HG03457 (cell line): ENCODE data around the gene SEZ6.

Source experiments
- ATAC-seq: cut with Tn5 transposase; IDR thresholded peaks from one replicate; pipeline ENCODE4 v1.9.1; 2021; ENCODE audit warnings: moderate number of reproducible peaks; ENCODE audit not compliant: unreplicated experiment

Gene SEZ6

DNA sequence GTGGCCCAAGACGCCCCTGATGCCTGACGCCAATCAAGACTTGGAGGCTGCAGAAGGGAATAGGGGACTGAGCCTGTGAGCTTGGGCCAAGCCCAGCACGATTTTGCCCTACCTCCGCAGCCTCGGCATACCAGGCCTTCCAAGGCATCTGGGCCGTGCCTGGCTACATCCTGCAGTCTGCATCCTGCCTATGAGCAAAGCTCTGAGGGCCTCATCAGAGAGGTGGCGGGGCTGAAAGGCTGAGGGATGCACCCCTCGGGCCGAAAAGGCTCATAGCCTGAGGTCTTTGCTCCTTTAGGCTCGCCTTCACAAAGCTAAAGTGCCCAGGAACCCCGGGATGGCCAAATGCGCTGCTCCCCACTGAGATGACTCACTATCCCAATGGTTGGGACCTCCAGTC lies 2.5 kb downstream of the SEZ6 start:
- ATAC-seq = no peak

DNA sequence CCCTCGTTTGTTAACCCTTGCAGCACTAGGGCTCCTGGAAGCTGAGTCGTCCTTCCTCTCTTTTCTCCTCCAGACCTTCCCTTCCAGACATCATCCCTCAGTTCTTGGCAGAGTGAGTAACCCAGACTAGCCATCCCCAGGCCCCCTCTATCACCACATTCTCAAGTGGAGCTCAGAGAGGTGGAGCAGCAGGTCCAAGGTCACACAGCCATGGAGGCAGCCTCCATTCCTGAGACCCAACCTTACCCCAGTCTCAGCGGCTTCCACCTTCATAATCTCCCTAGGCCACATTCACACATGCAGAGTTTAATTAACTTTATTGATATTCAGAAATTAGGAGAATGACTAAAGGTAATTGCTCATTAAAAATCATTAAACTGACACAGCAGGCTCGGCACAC lies 3.0 kb downstream of the SEZ6 start:
- no peak for ATAC-seq

DNA sequence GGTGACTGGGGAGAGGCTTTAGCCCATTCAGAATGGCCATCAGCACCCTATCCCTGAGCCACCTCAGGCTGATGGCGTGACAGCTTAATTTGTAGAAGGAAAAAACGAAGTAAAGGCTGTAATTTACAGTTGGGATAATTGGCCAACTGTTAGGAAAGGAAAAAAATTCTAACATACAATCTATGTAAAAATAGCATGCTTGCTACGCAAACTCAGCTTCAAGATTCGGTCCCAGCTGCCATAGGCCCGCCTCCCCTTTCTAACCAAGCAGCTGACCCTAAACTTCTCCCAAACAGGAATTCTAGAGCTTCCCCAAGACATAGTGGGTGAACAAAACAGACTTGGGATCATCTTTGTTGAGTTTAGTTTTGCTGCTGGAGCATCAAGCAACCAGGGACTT lies 4.9 kb downstream of the SEZ6 start:
- no peak for ATAC-seq

DNA sequence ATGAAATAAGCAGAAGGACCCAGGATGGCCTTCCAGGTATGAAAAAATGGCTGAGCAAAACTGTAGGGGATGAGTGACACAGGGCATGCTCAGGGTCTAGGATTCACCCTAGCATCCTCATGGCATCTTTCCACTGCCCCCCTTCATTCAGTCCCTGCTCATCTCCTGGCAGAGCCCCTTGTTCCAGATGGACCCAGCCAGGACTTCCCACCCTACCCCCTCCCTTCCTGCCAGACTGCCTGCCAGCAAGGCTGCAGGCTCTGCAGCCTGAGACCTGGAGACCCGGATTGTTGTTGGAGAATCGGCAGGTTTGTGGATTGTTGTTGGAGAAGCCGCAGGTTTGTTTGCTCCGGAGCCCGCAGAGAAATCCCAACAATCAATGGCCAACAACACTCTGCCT lies 6.6 kb downstream of the SEZ6 start:
- no peak for ATAC-seq

DNA sequence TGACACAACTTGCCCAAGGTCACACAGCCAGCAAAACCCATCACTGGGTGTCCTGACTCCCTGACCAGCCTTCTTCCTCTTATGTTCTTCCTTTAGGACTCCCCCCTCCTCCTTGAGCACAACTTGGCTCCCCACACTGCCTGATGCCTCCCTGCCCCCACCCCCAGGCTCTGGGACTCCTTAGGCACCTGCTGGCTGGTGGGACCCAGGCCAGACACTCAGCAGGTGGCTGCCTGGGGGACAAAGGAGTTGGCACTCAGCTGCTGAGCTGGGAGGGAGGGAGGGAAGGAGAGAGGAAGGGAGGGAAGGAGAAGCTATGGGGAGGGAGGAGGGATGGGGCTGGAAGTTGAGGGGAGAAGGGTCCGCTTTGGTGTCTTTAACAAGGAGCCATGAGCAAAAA lies 8.0 kb downstream of the SEZ6 start:
- ATAC-seq = no peak

DNA sequence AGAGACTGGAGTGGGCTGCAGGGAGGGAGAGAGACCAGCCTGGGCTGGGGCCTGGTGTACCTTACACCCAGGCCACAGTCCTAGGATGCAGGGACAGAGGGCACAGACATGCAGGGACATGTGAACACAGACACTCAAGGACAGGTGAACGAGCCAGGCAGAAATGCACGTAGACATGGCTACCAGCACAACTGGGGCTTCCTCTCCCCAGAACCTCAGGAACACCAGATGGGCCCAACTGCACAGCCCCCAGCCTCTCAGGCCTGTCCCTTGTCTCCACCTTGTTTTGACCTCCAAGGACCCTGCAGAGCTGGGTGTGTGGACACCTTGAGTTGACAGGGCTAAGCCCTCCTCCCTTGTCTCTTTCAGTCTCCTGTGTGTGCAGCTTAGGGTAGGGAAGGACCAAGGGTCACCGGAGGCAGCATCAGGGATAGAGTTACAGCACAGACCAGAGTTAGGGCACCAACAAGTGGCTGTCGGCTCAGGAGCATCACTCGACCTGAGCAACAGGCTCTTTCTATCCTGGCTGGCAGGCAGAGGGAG lies 9.2 kb downstream of the SEZ6 start:
- ATAC-seq = no peak

DNA sequence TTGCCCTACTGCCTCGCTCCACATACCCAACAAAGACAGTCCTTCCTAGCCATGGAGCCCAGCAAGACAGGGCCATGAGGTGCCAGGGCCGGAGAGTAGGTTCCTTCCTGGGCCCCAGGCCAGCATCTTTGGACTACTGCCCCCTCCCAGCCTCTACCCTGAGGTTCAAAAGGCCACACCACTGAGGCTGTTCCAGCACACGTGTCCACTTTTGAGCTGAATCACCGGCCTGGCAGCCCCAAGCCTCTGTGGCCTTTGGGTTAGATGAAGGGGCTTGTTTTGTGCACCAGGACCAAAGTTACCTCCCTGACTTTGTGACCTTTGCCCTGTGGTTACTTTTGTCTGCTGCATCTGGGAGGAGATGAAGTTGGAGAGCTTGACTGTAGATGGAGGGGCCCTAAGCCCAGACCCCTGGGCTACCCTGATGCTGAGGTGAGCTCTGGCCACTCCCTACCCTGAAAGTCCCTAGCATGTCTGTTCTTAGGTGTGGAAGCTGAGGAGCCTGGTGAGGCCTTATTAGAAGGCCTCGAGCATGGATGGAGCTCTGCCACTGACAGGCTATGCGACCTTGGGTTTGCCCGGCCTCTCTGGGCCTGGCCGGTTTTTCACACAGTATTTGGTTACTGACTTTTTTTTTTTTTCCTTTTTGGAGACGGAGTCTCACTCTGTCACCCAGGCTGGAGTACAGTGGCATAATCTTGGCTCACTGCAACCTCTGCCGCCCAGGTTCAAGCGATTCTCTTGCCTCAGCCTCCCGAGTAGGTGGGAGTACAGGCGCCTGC lies 12.0 kb downstream of the SEZ6 start:
- ATAC-seq = no peak

DNA sequence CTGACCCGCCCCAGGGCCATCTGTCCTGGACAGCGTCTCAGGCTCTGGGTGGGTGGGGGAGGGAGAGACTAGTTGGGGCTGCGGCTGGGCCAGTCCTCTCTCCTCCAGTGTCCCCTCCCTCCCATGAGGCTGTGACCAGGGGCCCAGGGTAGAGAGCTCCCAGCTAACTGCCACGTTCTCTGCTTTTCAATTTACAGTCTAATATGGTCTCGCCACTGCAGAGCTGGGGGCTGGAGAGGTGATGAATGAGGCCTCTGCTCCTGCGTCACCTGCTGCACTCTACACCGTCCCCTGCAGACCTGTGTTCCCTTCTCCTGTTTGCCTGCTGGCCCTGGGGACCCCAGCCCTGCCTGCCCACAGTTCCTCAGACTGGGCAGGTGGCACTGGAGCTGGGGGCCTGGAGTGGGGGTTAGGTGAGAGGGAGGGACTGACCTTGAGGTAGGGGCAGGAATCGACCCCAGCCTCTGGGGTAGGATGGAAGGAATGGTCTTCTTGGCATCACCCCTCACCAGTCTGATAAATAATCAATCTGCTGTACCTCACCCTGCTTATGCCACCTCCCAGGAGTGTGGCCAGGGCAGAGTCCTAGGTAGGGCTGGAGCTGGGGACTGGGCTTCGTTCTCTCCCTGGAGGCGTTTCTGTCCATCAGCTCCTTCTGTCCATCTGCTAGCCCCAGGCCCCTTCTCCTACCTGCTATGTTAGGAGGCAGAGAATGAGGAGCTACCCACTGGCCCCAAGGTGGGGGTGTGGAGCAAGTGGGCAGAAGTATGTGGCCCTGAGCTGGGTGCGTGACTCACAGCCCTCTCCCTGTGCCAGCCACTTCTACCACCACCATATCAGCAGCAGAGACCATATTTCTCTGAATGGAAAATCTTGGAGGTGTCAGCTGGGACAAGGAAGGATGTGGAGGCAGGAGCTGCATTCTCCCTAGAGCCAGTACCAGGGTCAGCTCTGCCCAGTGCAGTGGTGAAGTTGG lies 12.9 kb downstream of the SEZ6 start:
- ATAC-seq = no peak

DNA sequence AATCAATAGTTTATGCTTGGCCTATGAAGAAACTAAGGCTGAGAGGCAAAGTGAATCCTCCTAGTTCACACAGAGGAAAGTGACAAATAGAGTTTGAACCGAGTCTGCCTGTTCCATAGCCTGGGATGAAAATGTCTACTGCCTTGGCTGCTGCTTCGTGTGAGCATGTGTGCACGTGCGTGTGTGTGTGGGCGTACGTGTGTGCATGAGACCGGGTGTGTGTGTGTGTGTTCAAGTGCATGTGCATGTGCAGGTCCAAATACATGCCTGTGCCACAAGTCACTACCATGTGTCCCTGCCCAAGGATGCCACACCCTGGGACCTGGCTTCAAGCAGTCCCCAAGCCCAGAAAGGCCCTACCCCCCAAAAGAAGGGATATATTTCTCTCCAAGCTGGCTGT lies 13.6 kb downstream of the SEZ6 start:
- no peak for ATAC-seq

DNA sequence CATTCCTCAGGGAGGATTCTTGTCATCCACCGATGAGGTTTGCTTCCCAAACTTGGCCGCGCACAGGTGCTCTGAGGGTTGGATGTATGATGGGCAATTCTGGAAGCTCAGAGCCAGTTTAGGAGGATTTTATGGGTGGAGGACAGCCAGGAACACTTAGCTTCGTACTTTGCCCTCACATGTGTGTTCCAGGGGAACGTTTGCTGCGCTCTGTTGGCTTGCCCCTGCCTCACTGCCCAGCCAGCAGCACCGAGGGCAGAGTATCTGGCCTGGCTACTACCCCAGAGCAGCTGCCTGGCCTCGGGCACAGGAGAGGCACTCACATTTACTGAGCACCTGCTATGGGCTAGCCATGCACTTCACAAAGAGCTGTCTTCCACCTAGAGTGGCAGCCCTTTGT lies 14.1 kb downstream of the SEZ6 start:
- ATAC-seq = no peak

DNA sequence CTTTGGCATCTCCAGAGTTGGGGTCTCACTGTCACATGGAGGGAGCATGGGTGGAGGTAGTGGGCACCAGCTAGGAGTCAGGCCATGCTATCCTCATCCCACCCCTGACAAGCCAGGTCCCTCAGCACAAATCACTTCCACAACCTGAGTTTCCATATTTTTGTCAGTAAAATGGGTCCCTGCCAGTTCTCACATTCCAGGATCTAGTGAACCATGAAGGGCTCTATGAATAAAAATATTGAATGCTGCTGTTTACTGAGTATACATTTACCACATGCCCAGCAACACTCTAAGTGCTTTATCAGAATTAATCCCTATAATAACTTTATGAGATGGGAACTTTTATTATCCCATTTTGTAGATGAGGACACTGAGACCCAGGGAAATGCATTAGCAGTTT lies 16.8 kb downstream of the SEZ6 start:
- no peak for ATAC-seq

DNA sequence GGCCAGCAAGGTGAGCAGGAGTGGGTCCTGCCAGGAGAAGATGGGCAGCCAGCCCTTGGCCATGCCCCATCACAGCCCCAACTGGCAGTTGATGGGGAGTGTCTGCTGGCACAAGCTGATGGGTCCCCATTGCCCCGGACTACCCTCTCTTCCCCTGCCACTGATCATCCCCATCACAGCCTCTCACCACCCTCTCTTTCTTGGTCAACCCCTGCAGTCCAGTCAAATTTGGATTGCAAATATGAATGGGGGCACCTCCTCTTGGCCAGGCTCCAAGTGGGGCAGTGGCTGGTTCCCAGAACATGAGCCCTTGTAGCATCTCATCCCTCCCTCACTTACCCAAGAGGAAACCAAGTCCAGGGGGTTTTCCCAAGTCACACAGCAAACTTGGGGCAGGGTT lies 17.4 kb downstream of the SEZ6 start:
- no peak for ATAC-seq

DNA sequence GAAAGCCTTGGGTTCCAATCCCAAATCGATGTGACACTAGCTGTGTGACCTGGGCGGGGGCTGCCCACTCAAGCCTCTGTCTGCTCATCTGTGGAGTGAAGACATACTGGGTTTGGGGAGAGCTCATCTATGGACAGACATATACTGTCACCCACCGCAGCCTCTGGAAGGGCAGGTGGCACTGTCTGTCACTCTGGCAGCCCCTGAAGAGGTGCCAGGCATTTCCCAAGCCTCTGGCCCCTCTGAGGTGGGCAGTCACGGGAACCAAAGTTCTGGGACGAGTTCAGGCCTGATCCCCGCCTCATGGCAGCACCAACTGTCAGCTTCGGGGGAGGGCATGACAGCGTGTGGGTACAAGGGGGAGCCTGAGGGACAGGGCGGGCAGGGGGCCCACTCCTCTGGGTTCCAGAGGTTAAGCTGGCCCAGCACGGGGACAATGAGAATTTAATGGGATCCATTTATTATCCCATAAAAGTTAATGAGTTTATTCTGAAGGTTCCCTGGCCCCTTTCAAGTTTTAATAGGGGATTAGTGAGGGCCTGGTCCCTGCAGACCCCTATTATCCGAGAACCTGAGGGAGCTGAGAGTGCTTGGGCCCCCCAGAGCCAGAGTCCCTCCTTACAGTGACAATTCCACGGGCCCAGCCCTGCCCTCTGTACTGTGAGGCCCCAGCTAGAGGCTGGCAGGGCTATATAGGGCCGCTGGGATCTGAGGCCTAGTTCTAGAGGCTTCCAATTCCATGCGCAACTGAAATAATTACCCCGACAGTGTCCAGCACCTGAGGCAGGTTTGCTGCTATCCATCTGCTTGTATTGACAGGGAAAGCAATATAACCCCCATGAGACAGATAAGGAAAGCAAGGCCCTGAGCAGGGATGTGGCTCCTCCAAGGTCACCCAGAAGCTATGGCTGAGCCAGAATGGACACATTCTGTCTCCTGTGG lies 18.8 kb downstream of the SEZ6 start:
- ATAC-seq = no peak

DNA sequence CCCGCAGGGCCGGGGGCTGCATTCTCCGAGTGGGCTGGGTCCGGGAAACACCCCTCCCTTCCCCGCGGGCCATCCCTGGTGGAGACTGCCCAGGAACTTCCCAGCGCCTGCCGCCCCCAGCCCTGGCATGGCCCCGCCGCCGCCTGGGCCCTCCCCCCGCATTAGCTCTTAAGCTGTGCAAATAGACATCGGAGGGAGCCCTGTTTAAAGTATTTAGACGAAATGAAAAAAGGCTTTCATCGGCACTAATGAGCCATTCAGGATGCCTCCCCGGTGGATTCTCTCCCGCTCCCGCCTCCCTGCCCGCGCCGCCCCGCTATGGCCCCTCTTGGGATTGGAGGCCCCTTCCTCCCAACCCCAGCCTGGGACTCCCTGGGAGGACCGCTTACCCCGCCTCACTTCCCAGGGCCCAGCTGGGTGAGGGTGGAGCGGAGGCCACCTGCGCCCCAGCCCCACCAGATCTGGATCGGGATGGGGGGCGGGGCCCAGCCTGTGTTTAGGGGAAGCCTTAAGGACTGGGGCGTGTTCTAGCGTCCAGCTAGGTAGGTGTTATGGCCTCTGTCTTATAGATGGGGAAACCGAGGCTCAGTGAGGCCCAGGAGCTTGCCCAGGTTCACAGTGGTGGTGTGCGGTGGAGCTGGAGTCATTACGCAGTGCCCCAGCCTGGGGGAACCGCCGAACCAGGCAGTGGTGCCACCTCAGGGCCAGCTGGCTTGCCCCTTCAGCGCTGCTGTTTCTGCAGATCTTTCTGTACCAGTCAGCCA lies 19.7 kb downstream of the SEZ6 start:
- no peak for ATAC-seq

DNA sequence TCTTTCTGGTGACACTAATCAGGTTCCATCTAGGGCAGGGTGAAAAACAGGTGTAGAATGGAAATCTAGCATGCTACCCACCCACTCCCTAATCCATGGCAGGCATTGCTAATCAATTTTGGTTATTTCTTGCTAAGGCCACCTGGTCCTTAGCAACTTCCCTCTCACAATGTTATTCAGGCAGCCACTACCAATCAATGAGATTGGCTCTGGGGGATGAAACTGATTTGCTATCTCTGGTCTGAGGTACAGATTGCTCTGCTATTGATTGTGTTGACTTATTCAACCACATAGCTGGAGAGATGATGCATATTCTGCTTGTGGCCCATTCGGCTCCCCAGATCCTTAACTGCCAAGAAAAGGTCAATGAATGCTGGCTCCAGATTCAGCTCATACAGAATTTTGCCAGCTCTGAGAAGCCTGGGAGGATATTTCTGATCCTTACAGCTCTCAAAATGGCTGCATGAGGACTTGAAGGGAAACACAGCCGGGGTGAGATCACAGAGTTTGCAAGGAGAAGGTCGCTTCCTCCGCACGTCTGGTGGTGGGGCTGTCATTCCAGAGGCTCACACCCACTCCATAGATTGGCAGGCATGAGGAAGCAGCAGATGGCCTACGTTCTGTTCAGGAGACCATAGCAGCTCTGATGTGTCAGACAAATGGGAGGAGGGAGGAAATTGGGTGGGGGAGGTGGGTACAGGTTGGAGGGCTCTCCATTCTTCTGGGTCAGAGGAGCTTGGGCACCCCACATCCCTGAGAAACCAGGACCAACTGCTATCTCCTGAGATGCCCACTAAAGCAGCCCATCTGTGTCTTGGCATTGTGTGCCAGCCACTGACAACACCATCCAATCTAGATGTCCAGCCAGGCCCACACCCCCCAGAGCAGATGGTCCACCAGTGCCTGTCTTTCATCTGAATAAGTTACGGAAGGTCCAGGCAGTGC lies 22.3 kb downstream of the SEZ6 start:
- no peak for ATAC-seq

DNA sequence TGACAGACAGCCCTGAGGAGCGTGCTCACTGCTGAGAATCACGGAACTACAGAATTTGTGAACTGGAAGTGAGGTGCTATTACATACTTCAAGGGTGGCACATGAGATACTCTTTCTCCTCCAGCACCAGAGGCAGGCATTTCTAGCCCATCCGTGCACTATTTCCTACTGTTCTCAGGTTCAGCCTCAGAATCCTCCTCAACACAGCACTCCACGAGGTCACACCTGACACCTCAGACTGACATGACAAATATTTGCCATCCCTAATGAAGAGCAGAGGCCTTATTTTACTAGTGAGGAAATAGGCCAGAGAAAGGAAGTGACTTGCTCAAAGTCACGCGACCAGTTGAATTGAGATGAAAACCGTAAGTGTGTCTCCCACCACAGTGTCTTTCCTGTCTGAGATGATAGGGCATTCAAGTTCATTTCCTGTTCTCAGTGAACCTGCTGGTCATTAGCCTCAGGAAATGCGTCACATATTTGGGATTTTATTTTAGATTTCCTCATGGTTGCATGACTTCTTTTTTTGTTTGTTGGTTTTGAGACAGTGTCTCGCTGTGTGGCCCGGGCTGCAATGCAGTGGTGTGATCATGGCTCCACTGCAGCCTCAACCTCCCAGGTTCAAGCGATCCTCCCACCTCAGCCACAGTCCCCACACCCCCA lies 23.6 kb downstream of the SEZ6 start:
- no peak for ATAC-seq

DNA sequence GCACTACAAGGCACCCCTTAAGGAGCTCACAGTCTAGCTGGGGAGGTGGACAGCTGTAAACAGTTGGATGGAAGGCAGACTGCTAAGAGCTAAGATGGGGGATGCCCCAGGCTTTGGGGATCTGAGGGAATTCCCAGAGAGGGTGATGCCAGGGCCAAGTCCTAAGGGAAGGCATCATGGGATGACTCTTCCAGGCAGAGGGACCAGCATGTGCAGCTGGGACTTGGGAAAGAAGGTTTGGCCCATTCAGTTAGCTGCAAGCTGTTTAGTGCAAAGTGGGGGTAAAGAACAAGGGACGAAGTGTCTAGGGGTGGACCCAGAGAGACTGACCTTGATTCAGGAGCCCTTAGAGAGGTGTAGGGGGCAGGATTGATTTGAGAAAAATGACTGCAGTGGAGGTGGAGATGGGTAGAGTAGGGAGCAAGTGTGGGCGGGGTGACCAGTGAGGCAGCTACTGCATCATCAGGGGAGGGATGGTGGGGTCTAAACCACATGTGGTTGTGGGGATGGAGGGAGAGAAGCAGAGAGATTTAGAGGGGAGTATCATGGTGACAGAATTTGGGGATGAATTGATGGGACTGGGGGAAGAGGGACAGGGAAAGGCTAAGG lies 27.4 kb downstream of the SEZ6 start:
- no peak for ATAC-seq
